GM21390 (cell line): ENCODE measurements around the gene ATMIN.

Experiments
- ATAC-seq: cut with Tn5 transposase; IDR thresholded peaks from one replicate; pipeline ENCODE4 v1.9.1; 2021; ENCODE audit not compliant: unreplicated experiment

ATMIN gene

GRCh38 chr16:81004646-81005353 is 30.8 kb upstream of the ATMIN start:
- no peak for ATAC-seq

GRCh38 chr16:81005610-81006161 is 30.0 kb upstream of the ATMIN start:
- ATAC-seq, result no peak

- peak; percentile 33 for ATAC-seq
Observed at GRCh38 chr16:81006211-81006812, 29.3 kb upstream of the ATMIN start.

GRCh38 chr16:81006813-81007695 is 28.6 kb upstream of the ATMIN start, which contains the start of the genes CENPN and CMC2:
TSS of gene CENPN (plus strand) at chr16:81007214. CDS start at chr16:81011940, 4,726 bp downstream.
TSS of gene CMC2 (minus strand) at chr16:81006885. CDS start at chr16:80997394, 9,491 bp downstream.
- peak; percentile 85 for ATAC-seq

- no peak for ATAC-seq
Observed at GRCh38 chr16:81008505-81008789, 27.2 kb upstream of the ATMIN start.

- ATAC-seq, result no peak
Observed at GRCh38 chr16:81012974-81013373, 22.7 kb upstream of the ATMIN start.

- ATAC-seq, result no peak
Observed at GRCh38 chr16:81014672-81015071, 21.0 kb upstream of the ATMIN start.

- ATAC-seq, result no peak
Observed at GRCh38 chr16:81018496-81018895, 17.1 kb upstream of the ATMIN start.

GRCh38 chr16:81026429-81026828 is 9.2 kb upstream of the ATMIN start:
- no peak for ATAC-seq

- no peak for ATAC-seq
Observed at GRCh38 chr16:81029930-81030604, 5.6 kb upstream of the ATMIN start.

GRCh38 chr16:81035975-81036750 is 521 bp downstream of the ATMIN start:
- peak; percentile 50 for ATAC-seq

- ATAC-seq, result no peak
Observed at GRCh38 chr16:81036751-81037350, 1.2 kb downstream of the ATMIN start.

- ATAC-seq, result no peak
Observed at GRCh38 chr16:81040131-81040530, 4.5 kb downstream of the ATMIN start.

GRCh38 chr16:81040842-81041241 is 5.2 kb downstream of the ATMIN start:
- no peak for ATAC-seq

GRCh38 chr16:81041696-81042095 is 6.1 kb downstream of the ATMIN start:
- ATAC-seq, result no peak

GRCh38 chr16:81042821-81043220 is 7.2 kb downstream of the ATMIN start:
- ATAC-seq, result no peak

- ATAC-seq, result no peak
Observed at GRCh38 chr16:81053761-81054160, 18.1 kb downstream of the ATMIN start.

GRCh38 chr16:81060576-81061306 is 25.1 kb downstream of the ATMIN start:
- no peak for ATAC-seq

- ATAC-seq, result no peak
Observed at GRCh38 chr16:81061307-81061640, 25.6 kb downstream of the ATMIN start.
